22Rv1 (cell line): ENCODE results near the gene TGFB1I1.

Source experiments
- H3K27ac ChIP-seq: fragments of 450-650 bp; 2 replicates; pipeline ENCODE4 v1.5.1; 2017
- CTCF ChIP-seq: fragments of 450-650 bp; IDR thresholded peaks from 2 replicates; pipeline ENCODE4 v1.5.1; 2017; ENCODE audit warnings: mild to moderate bottlenecking
- ZFX ChIP-seq: fragments of 450-650 bp; IDR thresholded peaks from 2 replicates; pipeline ENCODE4 v1.6.1; 2017; ENCODE audit warnings: antibody characterized with exemption, borderline replicate concordance

TGFB1I1 gene

DNA sequence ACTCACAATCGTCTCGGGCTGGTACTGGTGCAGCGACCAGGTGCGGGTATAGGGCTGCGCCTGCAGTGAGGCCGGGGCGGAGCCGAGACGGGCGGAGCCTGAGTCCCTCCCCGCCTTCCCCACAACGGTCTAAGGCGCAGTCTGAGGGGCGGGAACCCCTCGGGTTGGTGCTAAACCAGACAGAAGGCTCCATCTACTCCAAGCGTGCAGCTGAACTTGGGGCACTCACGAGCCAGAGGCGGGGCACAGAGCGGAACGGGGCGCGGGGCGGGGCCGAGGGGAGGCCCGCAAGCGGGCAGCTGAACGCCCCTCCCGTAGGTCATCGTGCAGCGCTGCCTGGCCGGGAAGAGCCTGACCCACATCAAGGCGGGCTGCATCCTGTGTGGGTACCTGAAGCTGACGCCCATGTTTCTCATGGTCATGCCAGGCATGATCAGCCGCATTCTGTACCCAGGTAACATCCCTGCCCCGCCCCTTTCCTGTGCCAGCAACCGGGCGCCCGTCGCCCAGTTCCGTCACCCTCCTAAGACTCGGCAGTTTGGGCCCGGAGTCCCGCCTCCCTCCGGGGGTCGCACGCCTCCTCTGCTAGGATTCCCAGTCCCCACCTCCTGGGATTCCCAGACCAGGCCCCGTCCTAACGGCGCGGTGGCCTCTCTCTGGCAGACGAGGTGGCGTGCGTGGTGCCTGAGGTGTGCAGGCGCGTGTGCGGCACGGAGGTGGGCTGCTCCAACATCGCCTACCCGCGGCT, 15.9 kb downstream of the TGFB1I1 start:
- H3K27ac ChIP-seq: no peak overlapping the region
- TF ChIP-seq ZFX: no peak
- TF ChIP-seq CTCF: no peak

DNA sequence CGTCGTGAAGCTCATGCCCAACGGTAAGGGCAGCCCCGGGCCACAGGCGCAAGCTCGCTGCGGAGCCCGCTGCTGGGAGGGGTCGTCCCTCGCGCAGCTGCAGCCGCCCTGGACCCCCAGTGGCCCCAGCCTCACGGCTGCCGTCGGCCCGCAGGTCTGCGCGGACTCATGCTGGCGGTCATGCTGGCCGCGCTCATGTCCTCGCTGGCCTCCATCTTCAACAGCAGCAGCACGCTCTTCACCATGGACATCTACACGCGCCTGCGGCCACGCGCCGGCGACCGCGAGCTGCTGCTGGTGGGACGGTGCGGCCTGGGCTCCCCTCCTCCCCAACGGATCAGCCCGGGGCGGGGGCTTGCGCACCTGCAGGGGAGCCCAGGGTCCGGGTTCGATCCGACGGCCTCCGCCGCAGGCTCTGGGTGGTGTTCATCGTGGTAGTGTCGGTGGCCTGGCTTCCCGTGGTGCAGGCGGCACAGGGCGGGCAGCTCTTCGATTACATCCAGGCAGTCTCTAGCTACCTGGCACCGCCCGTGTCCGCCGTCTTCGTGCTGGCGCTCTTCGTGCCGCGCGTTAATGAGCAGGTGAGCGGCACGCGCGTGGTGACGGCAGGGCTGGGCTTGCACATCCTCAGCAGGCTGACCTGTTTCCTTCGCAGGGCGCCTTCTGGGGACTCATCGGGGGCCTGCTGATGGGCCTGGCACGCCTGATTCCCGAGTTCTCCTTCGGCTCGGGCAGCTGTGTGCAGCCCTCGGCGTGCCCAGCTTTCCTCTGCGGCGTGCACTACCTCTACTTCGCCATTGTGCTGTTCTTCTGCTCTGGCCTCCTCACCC, 16.7 kb downstream of the TGFB1I1 start:
- no peak overlapping the region for H3K27ac ChIP-seq
- TF ChIP-seq CTCF (peak; percentile 20), ZFX (no peak)

DNA sequence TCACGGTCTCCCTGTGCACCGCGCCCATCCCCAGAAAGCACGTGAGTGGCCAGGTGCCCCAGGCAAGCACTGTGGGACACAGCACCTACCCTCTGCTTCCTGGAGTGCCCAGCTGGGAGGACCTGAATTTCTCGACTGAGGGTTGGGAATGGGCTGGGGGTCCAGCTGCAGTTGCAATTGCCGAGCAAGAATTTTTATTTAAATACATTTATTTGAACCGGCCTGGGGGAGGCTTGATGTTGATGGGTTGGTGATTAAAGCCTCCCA, 17.3 kb downstream of the TGFB1I1 start:
- H3K27ac ChIP-seq: no peak overlapping the region
- TF ChIP-seq CTCF (no peak), ZFX (no peak)

- H3K27ac ChIP-seq: no peak overlapping the region
- TF ChIP-seq ZFX: no peak
These were observed 17.9 kb downstream of the TGFB1I1 start for GRCh38 chr16:31489616-31490584.

DNA sequence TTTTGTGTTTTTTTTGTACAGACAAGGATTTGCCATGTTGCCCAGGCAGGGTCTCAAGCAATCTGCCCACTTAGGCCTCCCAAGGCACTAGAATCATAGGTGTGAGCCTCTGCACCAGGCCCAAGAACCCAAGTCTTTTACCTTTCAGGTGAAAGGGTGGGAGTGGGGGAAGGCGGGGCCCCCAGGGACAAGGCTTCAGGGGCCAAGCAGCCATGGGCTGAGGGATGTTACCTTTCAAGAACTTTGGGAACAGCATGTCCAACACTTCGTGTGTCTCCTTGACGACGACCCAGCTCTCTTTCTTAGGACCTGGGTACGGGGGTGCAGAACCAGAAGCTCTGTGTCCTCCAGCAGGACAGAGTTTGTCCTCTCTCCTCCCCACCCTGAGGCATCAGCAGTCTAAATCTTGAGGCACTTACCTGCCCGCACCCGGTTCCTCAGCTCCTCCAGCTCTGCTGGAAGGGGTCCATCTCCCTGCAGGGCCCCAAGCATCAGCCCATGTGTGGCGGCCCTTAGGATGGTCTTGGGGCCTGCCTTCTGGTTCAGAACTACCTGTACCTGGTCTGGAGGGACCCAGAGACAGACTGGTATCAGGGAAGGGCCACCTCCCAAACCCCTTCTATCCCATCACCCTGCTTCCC, 19.9 kb downstream of the TGFB1I1 start:
- TF ChIP-seq ZFX: no peak
- no peak for TF ChIP-seq CTCF
- no peak overlapping the region for H3K27ac ChIP-seq

GRCh38 chr16:31493506-31494125, 21.7 kb downstream of the TGFB1I1 start:
- TF ChIP-seq CTCF (no peak), ZFX (no peak)
- no peak overlapping the region for H3K27ac ChIP-seq

DNA sequence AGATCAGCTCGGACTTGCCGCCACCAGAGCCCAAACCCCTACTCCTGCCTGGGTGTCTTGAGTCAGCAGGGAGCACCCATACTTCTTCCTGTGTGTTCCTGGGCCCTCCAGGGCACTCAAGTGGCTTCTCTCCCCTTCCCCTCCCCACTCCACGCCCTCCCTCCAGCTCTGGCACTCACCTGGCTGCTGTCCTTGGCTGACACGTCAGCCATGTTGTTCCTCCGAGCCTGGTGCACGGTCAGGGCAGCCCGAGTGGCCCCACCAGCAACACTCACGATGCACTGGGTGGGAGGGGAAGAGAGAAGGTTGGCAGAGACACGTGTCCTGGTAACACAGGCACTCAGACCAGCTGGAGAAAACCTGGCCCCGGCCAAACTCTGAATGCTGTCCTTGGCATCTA, 24.7 kb downstream of the TGFB1I1 start:
- H3K27ac ChIP-seq: no peak overlapping the region
- TF ChIP-seq CTCF (no peak), ZFX (no peak)
